MCF 10A (cell line): ENCODE data around the gene IL21. TPM values are rescaled to one million over a fixed set of nuclear protein-coding genes. Genes with fewer than 3 reads are reported as not detected.

Source experiments
- BruUV-seq: library from RNA; stranded (reverse); fragments of 400-500 nt; replicated peaks from 2 replicates; lab custom pipeline; 2021; lab: Mats Ljungman, UMichigan
- CTCF ChIA-PET: fragments of 300-600 bp; sonication (Branson Sonifier 250); formaldehyde crosslinking; extraction: SDS; loops from one replicate; lab custom pipeline; 2021; ENCODE audit warnings: antibody characterized with exemption, inconsistent platforms; lab: Yijun Ruan, JAX
- POLR2A ChIA-PET: fragments of 300-600, 350-650 bp; sonication (Branson Sonifier 250); formaldehyde crosslinking; extraction: SDS; loops from one replicate; lab custom pipeline; 2020; ENCODE audit warnings: antibody characterized with exemption, inconsistent platforms; lab: Yijun Ruan, JAX
- DNase-seq: peaks from one replicate; pipeline ENCODE4 v3.0.0-alpha.2; 2018; ENCODE audit not compliant: unreplicated experiment
- H3K27ac Mint-ChIP-seq: one replicate; pipeline ENCODE4 v1.8.0; 2022; ENCODE audit warnings: mild to moderate bottlenecking, low read depth, mixed read lengths; ENCODE audit not compliant: unreplicated experiment
- H3K27me3 Mint-ChIP-seq: one replicate; pipeline ENCODE4 v1.8.0; 2022; ENCODE audit warnings: mixed read lengths; ENCODE audit not compliant: insufficient read depth, unreplicated experiment
- H3K36me3 Mint-ChIP-seq: one replicate; pipeline ENCODE4 v1.8.0; 2022; ENCODE audit warnings: mild to moderate bottlenecking, moderate library complexity, mixed read lengths; ENCODE audit not compliant: insufficient read depth, unreplicated experiment
- H3K4me1 Mint-ChIP-seq: one replicate; pipeline ENCODE4 v1.8.0; 2022; ENCODE audit warnings: mixed read lengths; ENCODE audit not compliant: insufficient read depth, unreplicated experiment
- H3K4me3 Mint-ChIP-seq: one replicate; pipeline ENCODE4 v1.8.0; 2022; ENCODE audit warnings: mild to moderate bottlenecking, moderate library complexity, mixed read lengths; ENCODE audit not compliant: unreplicated experiment
- H3K9me3 Mint-ChIP-seq: one replicate; pipeline ENCODE4 v1.8.0; 2022; ENCODE audit warnings: mixed read lengths; ENCODE audit not compliant: unreplicated experiment
- CTCF ChIP-seq: fragments of 200-600 bp; IDR thresholded peaks from one replicate; pipeline ENCODE4 v1.8.0; 2022; ENCODE audit warnings: antibody characterized with exemption, mild to moderate bottlenecking; ENCODE audit not compliant: unreplicated experiment
- intact Hi-C: fragments of 100-400 bp; cut with micrococcal nuclease; formaldehyde crosslinking; loops from 2 replicates; pipeline ENCODE4 v1.14.1; 2022
- total RNA-seq: library from RNA; stranded (reverse); gene quantifications from 2 replicates; pipeline ENCODE4 v1.2.3, GENCODE V29; 2022

IL21 gene
- total RNA-seq, 1 experiment from 2014 or later: not detected

- BruUV-seq: no TSS peak
- intact Hi-C loops: no loop called here
- H3K27me3 Mint-ChIP-seq: no peaks in the 10 kb centered on the region
- H3K27ac Mint-ChIP-seq: no peak overlapping the region
- ChIA-PET CTCF (no interaction called here), POLR2A (interaction anchor here (1.2 to 1.8 kb wide), 2 partner anchors 9 to 41 kb away, joined by 4 read pairs; no protein-coding TSS in a partner anchor)
- TF ChIP-seq CTCF: no peak
- H3K4me1 Mint-ChIP-seq: no peaks in the 10 kb centered on the region
- DNase-seq: no peak
- no peaks in the 10 kb centered on the region for H3K9me3 Mint-ChIP-seq
- H3K36me3 Mint-ChIP-seq: no peaks in the 10 kb centered on the region
- no peak overlapping the region for H3K4me3 Mint-ChIP-seq
Observed at GRCh38 chr4:122619611-122620010, 1.3 kb downstream of the IL21 start.

GRCh38 chr4:122617597-122618593 is 3.0 kb downstream of the IL21 start:
- Mint-ChIP-seq H3K27me3 (no peaks in the 10 kb centered on the region), H3K36me3 (no peaks in the 10 kb centered on the region), H3K9me3 (no peaks in the 10 kb centered on the region), H3K4me3 (no peak overlapping the region), H3K27ac (no peak overlapping the region), H3K4me1 (no peaks in the 10 kb centered on the region)
- POLR2A ChIA-PET: interaction anchor here (0.7 kb wide), 1 partner anchor 297 kb away, joined by 8 read pairs; no protein-coding TSS in a partner anchor
- CTCF ChIA-PET: interaction anchor here (1.1 to 1.6 kb wide), 2 partner anchors 14 to 55 kb away, joined by 4 to 10 read pairs; no protein-coding TSS in a partner anchor
- no peak for DNase-seq
- intact Hi-C loops: no loop called here
- no peak for TF ChIP-seq CTCF
- no TSS peak for BruUV-seq

- CTCF ChIA-PET: interaction anchor here (0.6 to 1.6 kb wide), 4 partner anchors 14 to 140 kb away, joined by 4 to 10 read pairs (median 4); no protein-coding TSS in a partner anchor
- Mint-ChIP-seq H3K27me3 (no peaks in the 10 kb centered on the region), H3K4me3 (no peak overlapping the region), H3K9me3 (no peaks in the 10 kb centered on the region), H3K27ac (no peak overlapping the region), H3K36me3 (no peaks in the 10 kb centered on the region), H3K4me1 (peaks cover 5% of the 10 kb centered on the region)
- no peak for DNase-seq
- intact Hi-C loops: no loop called here
- no TSS peak for BruUV-seq
- POLR2A ChIA-PET: interaction anchor here (0.7 kb wide), 1 partner anchor 298 kb away, joined by 8 read pairs; no protein-coding TSS in a partner anchor
- no peak for TF ChIP-seq CTCF
Observed at GRCh38 chr4:122616915-122617596, 3.8 kb downstream of the IL21 start.
